Loucy (cell line): ENCODE results near the gene GPR107.

Experiments
- CTCF ChIP-seq: fragments of 200-600 bp; sonication (generic); conservative IDR thresholded peaks from 2 replicates; pipeline ENCODE4 v1.5.1; 2014; ENCODE audit warnings: mild to moderate bottlenecking, antibody characterized with exemption, low read length
- EZH2phosphoT487 ChIP-seq: fragments of 200-600 bp; IDR thresholded peaks from 2 replicates; pipeline ENCODE4 v1.6.1; 2018; ENCODE audit warnings: antibody characterized with exemption, mild to moderate bottlenecking, moderate library complexity, borderline replicate concordance

- TF ChIP-seq CTCF, result no peak
- TF ChIP-seq EZH2phosphoT487, result no peak
Measured at GRCh38 chr9:130124085-130124860, 70.6 kb downstream of the GPR107 start.
